GM18505 (cell line): ENCODE results near the gene R3HCC1L.
"Not testable (repeated sequence)": the region's sequence is repeated elsewhere in the genome, so short reads cannot be mapped to it uniquely, and the experiment has no call there.

Experiments
- ATAC-seq: cut with Tn5 transposase; IDR thresholded peaks from one replicate; pipeline ENCODE4 v1.9.1; 2021; ENCODE audit not compliant: unreplicated experiment
- POLR2A ChIP-seq: IDR thresholded peaks from 4 replicates; pipeline ENCODE4 v1.6.1; 2011; ENCODE audit warnings: borderline replicate concordance; ENCODE audit not compliant: insufficient read depth, insufficient read length; ENCODE audit errors: extremely low read depth

R3HCC1L gene

DNA sequence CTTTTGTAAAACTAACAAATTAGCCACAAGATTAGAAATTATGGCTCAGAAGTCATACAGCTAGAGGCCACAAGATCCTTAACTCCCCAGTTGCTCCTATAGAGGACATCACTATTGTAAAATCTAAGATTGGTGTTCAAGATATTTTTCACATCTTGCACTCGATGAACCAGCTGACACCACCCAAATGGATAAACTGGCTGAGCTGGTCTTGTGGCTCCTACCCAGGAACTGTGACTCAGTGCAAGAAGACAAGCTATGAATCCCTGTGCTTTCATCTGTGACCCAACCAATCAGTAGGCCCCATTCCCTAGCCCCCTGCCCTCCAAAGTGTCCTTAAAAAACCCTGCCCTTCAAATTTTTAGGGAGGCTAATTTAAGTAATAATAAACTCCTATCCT, 27.9 kb upstream of the R3HCC1L start:
- no peak for ATAC-seq
- TF ChIP-seq POLR2A: no peak

DNA sequence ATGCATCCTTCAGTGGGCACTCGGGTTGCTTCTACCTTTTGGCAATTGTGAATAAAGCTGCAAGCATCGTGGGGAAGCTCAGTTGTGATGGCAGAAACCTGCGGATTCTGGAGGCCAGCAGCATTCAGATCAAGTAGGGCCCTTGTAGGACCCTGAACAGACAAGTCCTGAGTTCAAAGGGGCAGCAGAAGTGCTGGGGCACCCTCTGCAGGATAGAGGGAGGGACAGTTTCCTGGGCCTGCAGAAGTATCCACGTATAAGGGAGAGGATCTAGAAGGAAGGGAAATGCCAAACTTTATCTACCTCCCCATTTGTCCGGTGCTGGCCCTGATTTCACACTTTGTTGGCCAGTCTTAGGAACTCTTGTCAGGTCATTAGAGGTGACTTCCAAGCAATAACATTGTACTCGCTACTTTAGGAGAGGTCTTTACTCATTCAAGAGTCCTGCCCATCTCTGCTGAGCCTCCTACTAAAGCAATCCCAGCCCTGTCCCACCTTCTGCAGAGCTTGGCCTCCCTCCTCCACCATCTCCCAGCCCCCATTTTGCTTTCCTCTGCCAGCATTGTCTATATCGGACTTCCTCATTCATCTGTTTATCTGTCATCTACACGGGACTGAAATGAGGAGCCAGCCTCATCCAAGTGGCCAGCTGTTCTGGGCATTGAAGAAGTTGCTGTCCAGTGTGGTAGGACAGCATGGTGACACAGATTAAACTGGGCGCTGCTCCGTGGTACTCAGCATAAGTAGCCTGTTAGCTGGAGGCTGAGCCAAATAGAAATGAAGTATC, 26.6 kb upstream of the R3HCC1L start:
- ATAC-seq: no peak
- TF ChIP-seq POLR2A: no peak

DNA sequence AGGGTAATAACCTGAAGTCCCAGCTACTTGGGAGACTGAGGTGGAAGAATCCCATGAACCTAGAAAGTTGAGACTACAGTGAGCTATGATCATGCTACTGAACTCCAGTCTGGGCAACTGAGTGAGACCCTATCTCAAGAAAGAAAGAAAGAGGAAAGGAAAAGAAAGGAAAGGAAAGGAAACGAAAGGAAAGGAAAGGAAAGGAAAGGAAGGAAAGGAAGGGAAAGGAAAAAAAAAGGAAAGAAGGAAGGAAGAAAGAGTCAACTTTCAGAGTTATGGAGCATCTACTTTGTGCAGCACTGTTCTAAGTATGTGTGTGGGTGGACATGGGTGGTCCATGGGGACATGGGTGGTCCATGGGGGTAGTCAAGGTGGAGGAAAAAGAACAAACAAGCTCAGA, 24.1 kb upstream of the R3HCC1L start:
- no peak for ATAC-seq
- TF ChIP-seq POLR2A: no peak

DNA sequence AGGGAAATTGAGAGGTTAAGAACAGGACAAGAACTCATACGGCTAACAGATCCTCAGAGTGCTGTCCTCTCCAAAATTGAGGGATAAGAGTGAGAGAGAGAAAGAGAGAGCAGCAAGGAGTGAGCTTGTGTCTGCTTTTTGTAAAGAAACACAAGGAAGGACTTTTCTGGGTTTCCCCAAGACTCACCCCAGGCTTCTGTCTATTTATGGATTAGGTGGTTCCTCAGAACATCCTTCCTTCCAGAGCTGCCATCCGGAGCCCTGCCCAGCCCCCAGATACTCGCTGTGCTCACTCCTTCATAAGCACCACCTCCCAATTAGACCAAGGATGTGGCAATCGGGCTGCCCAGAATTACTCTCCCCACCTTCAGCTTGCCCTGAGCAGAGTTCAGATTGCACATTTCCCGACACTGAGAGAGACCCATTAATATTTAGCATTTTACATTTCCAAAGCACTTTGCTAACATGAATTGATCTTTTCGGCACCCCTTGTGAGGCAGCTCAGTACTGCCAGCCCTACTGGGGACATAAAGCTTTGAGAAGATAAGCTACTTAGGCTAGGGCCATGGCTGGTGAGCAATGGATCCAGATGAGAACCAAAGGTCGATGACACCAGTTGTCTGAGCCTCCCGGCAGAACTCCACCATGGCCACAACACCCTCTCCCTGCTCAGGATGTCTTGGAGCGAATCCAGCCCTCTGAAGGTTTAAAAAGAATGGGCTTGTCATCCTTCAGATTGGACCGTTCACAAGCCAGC, 19.2 kb upstream of the R3HCC1L start:
- ATAC-seq: no peak
- no peak for TF ChIP-seq POLR2A

DNA sequence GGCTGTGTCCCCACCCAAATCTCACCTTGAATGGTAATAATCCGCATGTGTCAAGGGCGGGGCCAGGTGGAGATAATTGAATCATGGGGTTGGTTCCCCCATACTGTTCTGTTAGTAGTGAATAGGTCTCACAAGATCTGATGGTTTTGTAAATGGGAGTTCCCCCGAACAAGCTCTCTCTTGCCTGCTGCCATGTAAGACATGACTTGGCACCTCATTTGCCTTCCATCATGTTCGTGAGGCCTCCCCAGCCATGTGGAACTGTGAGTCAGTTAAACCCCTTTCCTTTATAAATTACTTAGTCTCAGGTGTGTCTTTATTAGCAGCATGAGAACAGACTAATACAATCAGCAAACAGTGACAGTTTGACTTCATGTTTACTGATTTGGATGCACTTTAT, 14.6 kb upstream of the R3HCC1L start:
- no peak for ATAC-seq

DNA sequence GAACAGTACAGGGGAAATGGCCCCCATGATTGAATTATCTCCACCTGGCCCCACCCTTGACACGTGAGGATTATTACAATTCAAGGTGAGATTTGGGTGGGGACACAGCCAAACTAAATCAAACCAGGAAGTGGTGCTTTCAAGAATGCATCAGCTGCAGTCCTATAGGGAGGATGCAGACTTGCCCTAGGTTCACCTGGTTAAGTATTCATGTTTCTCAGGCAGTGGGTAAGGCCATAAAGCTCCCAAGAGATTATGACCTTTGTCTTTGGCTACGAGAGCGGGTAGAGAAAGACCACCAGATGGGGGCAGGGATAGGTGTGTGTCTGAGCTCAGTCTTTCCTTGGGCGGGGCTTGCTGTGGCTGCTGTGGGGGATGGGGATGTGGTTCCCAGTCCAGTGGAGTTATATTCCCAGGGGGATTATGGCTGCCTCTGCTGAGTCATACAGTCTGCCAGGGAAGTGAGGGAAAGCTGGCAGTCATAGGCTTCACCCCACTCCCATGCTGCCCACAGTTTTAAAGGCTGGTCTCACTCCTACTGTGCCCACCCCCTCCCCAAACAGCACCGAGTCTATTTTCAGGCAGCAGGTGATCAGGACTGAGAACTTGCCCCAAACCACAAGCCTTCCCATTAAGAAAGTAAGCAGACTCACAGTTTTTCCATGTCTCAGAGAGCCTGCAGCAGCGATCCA, 8.4 kb upstream of the R3HCC1L start:
- no peak for ATAC-seq
- TF ChIP-seq POLR2A: no peak

More for the DNA sequence above, 14.6 kb upstream of the R3HCC1L start:
- TF ChIP-seq POLR2A: no peak

DNA sequence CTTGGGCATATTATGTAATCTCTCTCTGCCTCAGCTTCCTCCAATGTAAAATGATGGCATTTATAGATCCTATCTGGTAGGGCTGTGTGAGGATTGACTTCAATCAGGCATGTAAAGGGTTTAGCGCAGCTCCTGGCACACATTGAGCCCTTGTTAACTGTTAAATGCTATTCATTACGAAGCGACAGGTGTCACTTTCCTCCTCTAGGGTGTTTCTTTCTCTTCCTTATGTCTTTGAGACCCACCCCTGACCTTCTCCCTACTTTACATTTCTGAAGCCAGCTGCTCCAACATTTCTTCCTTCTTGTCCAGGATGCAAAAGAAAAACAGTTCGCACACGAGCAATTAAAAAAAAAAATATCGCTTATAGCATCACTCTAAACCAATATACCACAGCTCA, 5.7 kb upstream of the R3HCC1L start:
- no peak for ATAC-seq

DNA sequence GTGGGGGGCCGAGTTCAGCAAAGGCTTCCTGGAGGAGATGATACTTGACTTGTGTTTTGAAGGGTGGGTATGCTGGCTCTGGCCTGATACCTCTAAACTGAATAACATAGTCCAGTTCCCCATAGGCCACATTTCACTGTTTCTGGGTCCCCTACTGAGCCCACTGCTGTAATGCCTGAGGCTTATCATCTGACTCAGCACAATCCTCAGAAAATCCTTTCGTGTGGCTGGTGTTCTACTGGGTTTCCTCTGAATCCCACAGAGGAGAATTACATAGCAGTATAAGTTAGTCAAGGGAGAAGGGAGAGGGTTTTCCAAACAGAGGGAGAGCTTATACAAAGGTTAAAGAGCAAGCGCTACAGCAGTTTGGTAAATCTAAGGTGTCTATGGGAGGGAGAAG, 2.8 kb upstream of the R3HCC1L start:
- no peak for ATAC-seq
- TF ChIP-seq POLR2A: no peak

More for the DNA sequence above, 5.7 kb upstream of the R3HCC1L start:
- no peak for TF ChIP-seq POLR2A

DNA sequence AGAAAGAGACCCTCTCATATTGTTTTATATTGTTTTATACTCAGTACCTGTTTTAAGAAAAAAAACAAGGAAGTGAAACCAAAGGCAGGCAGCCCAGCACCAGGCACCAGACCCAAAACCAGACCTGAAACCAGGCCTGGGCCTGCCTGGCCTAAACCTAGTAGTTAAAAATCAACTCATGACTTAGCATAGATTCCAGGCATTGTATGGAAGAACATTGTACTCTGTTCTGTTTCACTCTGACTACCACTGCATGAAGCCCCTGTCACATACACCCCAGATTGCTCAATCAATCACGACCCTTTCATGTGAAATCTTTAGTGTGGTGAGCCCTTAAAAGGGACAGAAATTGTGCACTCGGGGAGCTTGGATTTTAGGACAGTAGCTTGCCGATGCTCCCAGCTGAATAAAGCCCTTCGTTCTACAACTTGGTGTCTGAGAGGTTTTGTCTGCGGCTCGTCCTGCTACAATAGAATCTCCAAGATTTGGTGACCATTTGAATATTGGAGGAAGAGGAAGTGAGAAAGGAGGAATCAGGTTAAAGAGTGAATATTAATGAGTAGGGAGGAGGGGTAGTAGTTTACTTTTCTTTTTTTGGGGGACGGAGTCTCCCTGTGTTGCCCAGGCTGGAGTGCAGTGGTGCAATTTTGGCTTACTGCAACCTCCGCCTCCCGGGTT, 1.2 kb upstream of the R3HCC1L start:
- not testable (repeated sequence) for ATAC-seq

DNA sequence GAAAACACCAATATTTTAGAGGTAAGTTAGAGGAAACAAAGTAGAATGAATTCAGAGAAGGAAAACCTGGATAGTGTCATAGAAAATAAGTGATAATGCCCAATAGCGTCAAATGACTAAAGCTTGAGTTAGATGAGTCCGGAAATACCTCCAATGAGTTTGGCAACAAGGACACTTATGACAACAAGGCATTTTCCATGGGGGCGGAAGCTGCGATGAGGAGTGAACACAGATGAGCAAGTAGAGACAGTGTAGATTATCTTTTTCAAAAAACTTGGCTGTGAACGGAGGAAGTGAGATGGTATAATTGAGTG, 383 bp upstream of the R3HCC1L start:
- no peak for ATAC-seq
- TF ChIP-seq POLR2A: no peak

DNA sequence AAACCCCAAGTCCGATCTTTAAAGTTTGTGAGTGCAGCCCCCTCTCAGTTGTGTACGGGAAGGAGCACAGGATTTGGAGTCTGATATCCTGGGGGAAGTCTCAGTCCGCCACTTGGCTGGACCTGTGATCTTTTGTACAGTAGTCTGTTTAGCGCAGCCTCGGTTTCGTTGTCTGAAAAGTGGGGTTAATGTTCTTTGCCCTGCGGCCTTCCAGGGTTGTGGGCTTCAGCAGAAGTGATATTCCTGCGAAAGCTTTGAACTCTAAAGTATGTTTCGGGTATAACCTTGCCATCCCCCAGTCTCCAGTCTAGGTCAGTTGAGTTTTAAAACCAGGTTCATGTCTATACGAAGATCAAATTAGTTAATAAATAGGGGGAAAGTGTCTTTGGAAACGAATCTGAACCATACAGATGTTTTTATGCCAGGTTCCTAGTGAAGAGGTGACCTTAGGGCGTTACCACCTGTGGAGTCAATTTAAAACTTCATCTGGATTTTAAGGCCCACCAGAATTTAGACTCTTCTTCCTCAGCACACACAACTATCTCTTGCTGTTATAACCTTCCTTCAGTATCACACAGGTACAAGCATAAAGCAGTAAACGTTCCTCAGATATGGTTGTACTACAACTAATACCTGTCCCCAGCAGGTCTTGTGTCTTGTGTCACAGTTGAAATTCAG, 904 bp downstream of the R3HCC1L start:
- ATAC-seq: no peak
- no peak for TF ChIP-seq POLR2A

DNA sequence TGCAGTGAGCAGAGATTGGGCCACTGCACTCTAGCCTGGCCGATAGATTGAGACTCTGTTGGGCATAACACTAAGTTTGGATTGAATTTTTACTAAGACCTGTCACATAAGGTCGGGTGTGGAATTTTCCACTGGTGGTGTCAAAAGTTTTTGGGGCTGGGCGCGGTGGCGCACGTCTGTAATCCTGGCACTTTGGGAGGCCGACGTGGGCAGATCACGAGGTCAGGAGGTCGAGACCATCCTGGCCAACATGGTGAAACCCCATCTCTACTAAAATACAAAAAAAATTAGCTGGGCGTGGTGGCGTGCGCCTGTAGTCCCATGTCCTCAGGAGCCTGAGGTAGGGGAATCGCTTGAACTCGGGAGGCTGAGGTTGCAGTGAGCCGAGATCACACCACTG, 2.3 kb downstream of the R3HCC1L start:
- not testable (repeated sequence) for ATAC-seq

DNA sequence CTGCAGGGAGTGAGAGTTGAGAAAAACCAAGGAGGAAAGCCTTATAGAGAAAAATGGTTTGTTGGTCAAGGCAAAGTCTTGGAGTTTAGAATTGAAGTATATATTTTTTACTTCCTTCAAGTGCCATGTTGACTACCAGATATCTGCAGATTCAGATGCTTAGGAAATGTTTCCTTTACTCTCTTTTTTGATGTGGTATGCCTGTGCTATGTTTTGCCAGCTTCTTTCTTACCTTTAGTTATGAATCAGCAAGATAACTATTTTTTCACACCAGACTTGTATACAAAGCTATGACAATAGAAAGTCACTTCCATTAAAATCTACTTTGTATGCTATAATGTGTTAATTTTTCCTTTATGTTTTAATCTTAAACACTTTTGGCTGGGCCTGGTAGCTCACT, 3.6 kb downstream of the R3HCC1L start:
- no peak for TF ChIP-seq POLR2A
- ATAC-seq: no peak
